Right atrium auricular region (tissue), 2 donors: ENCODE data around the gene BDKRB2. TPM values are rescaled to one million over a fixed set of nuclear protein-coding genes. Genes with fewer than 3 reads are reported as not detected.
"Not testable (repeated sequence)": the region's sequence is repeated elsewhere in the genome, so short reads cannot be mapped to it uniquely, and the experiment has no call there.

Source experiments
- DNase-seq: peaks from one replicate; pipeline ENCODE4 v3.0.0-alpha.2; 2019; ENCODE audit warnings: low spot score
- H3K27ac ChIP-seq, 2 donors: fragments of 200-600 bp; sonication (generic); 1 replicate in 1 of 2; 2 replicates in 1 of 2; pipeline ENCODE4 v1.5.1; 2016 to 2019
- H3K27me3 ChIP-seq, 2 donors: fragments of 200-600 bp; sonication (generic); one replicate each; pipeline versions ENCODE4 v1.5.1 to v1.6.0; 2017 to 2019
- H3K36me3 ChIP-seq: fragments of 200-600 bp; sonication (generic); one replicate; pipeline ENCODE4 v1.5.1; 2016
- H3K4me1 ChIP-seq, 2 donors: fragments of 200-600 bp; sonication (generic); one replicate each; pipeline versions ENCODE4 v1.5.1 to v1.6.0; 2017 to 2019
- H3K4me3 ChIP-seq, 2 donors: fragments of 200-600 bp; sonication (generic); 1 replicate in 1 of 2; 2 replicates in 1 of 2; pipeline ENCODE4 v1.5.1; 2017 to 2019; ENCODE audit warnings: mild to moderate bottlenecking in 1 of 2, moderate library complexity in 1 of 2
- H3K9me3 ChIP-seq, 2 donors: fragments of 200-600 bp; sonication (generic); one replicate each; pipeline ENCODE4 v1.5.1; 2019
- CTCF ChIP-seq, 2 donors: fragments of 200-600 bp; sonication (generic); IDR thresholded peaks; one replicate each; pipeline ENCODE4 v1.5.1; 2019; ENCODE audit warnings: antibody characterized with exemption in 2 of 2
- total RNA-seq, 2 donors: library from RNA; depleted of rRNA; stranded (reverse); fragments of >200 nt; gene quantifications; one replicate each; pipeline ENCODE4 v1.1.0, GENCODE V29; 2016

BDKRB2 gene
- total RNA-seq, 2 donors from 2014 or later = 1.7 to 2.9 TPM

GRCh38 chr14:96240641-96241040 is 36.0 kb downstream of the BDKRB2 start:
- no peaks in the 10 kb centered on the region for H3K9me3 ChIP-seq
- H3K36me3 ChIP-seq = no peaks in the 10 kb centered on the region
- no peak for TF ChIP-seq CTCF (IDR thresholded peaks at IDR 0.05)
- no peak overlapping the region for H3K4me3 ChIP-seq
- H3K27ac ChIP-seq = no peak overlapping the region
- no peaks in the 10 kb centered on the region for H3K27me3 ChIP-seq
- H3K4me1 ChIP-seq = no peaks in the 10 kb centered on the region
- no peak for DNase-seq

GRCh38 chr14:96242126-96242525 is 37.5 kb downstream of the BDKRB2 start:
- no peak for TF ChIP-seq CTCF (IDR thresholded peaks at IDR 0.05)
- H3K4me3 ChIP-seq = no peak overlapping the region
- DNase-seq = no peak
- no peaks in the 10 kb centered on the region for H3K27me3 ChIP-seq
- no peaks in the 10 kb centered on the region for H3K4me1 ChIP-seq
- no peaks in the 10 kb centered on the region for H3K36me3 ChIP-seq
- H3K9me3 ChIP-seq = no peaks in the 10 kb centered on the region
- no peak overlapping the region for H3K27ac ChIP-seq

- Histone ChIP-seq H3K9me3 (no peaks in the 10 kb centered on the region), H3K36me3 (no peaks in the 10 kb centered on the region), H3K27ac (no peak overlapping the region), H3K4me3 (no peak overlapping the region), H3K4me1 (no peaks in the 10 kb centered on the region), H3K27me3 (no peaks in the 10 kb centered on the region)
- TF ChIP-seq CTCF (IDR thresholded peaks at IDR 0.05) = no peak
- DNase-seq = no peak
These were observed 39.1 kb downstream of the BDKRB2 start for GRCh38 chr14:96243785-96244184.

- not testable (repeated sequence) for H3K4me3 ChIP-seq, H3K36me3 ChIP-seq, H3K4me1 ChIP-seq, H3K9me3 ChIP-seq, DNase-seq, H3K27me3 ChIP-seq, H3K27ac ChIP-seq
These were observed 40.4 kb downstream of the BDKRB2 start for GRCh38 chr14:96245074-96245473.

- Histone ChIP-seq H3K9me3 (no peaks in the 10 kb centered on the region), H3K27ac (no peak overlapping the region), H3K4me1 (no peaks in the 10 kb centered on the region), H3K27me3 (no peaks in the 10 kb centered on the region), H3K4me3 (no peak overlapping the region), H3K36me3 (no peaks in the 10 kb centered on the region)
- TF ChIP-seq CTCF (IDR thresholded peaks at IDR 0.05) = no peak
- DNase-seq = no peak
These were observed 41.3 kb downstream of the BDKRB2 start for GRCh38 chr14:96245710-96246538.

GRCh38 chr14:96246539-96246847 is 41.9 kb downstream of the BDKRB2 start:
- Histone ChIP-seq H3K27me3 (no peaks in the 10 kb centered on the region), H3K36me3 (no peaks in the 10 kb centered on the region), H3K4me1 (no peaks in the 10 kb centered on the region), H3K4me3 (no peak overlapping the region), H3K27ac (no peak overlapping the region), H3K9me3 (no peaks in the 10 kb centered on the region)
- TF ChIP-seq CTCF (IDR thresholded peaks at IDR 0.05) = no peak
- no peak for DNase-seq
